HG02973 (cell line): Measurements from ENCODE around the gene LZTFL1.

Experiments
- ATAC-seq: cut with Tn5 transposase; IDR thresholded peaks from one replicate; pipeline ENCODE4 v1.9.1; 2021; ENCODE audit warnings: moderate library complexity; ENCODE audit not compliant: unreplicated experiment

Gene LZTFL1

GRCh38 chr3:45814322-45814721, 27.6 kb downstream of the LZTFL1 start:
- ATAC-seq = no peak

GRCh38 chr3:45807681-45808540, 34.0 kb downstream of the LZTFL1 start:
- ATAC-seq = no peak

- ATAC-seq = no peak
Measured at GRCh38 chr3:45807133-45807532, 34.8 kb downstream of the LZTFL1 start.

- ATAC-seq = no peak
Measured at GRCh38 chr3:45806072-45806471, 35.8 kb downstream of the LZTFL1 start.

GRCh38 chr3:45803252-45803935, 38.5 kb downstream of the LZTFL1 start:
- ATAC-seq = no peak

- ATAC-seq = no peak
Measured at GRCh38 chr3:45802146-45802545, 39.8 kb downstream of the LZTFL1 start.

- no peak for ATAC-seq
Measured at GRCh38 chr3:45800611-45801010, 41.3 kb downstream of the LZTFL1 start.

GRCh38 chr3:45799586-45799985, 42.3 kb downstream of the LZTFL1 start:
- no peak for ATAC-seq

GRCh38 chr3:45798034-45798433, 43.9 kb downstream of the LZTFL1 start:
- ATAC-seq = no peak

- ATAC-seq = no peak
Measured at GRCh38 chr3:45796902-45797637, 44.8 kb downstream of the LZTFL1 start.

- ATAC-seq = no peak
Measured at GRCh38 chr3:45795882-45796765, 45.8 kb downstream of the LZTFL1 start, which contains the start of gene SLC6A20. TSS of gene SLC6A20 (minus strand) at chr3:45796536. CDS start at chr3:45796419, 117 bp downstream.

- ATAC-seq = no peak
Measured at GRCh38 chr3:45795509-45795881, 46.4 kb downstream of the LZTFL1 start.

GRCh38 chr3:45794660-45795059, 47.3 kb downstream of the LZTFL1 start:
- ATAC-seq = no peak

GRCh38 chr3:45794177-45794560, 47.8 kb downstream of the LZTFL1 start:
- no peak for ATAC-seq

GRCh38 chr3:45793482-45794176, 48.3 kb downstream of the LZTFL1 start:
- no peak for ATAC-seq

GRCh38 chr3:45792516-45793172, 49.3 kb downstream of the LZTFL1 start:
- no peak for ATAC-seq

- no peak for ATAC-seq
Measured at GRCh38 chr3:45792036-45792435, 49.9 kb downstream of the LZTFL1 start.

GRCh38 chr3:45790596-45790995, 51.3 kb downstream of the LZTFL1 start:
- no peak for ATAC-seq

GRCh38 chr3:45789235-45789812, 52.6 kb downstream of the LZTFL1 start:
- no peak for ATAC-seq
